ENCODE results near the gene RAD50.

Gene RAD50

DNA sequence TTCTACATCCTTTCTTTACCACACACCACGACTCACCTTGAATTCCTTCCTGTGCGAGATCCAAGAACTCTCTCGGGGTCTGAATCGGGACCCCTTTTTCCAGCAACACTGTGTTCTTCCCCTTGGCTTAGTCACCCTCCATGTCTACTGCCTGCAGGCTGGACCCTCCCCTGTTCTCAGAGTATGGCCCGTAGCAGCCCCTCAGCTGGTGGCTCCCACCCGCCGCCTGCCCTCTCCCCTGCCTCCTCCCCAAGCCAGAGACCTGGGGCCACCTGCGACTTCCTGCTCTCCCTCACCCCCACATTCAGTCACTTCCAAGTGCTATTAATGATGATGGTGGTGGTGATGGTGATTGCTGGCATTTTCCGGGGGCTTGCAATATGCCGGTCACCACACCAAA is 110.5 kb downstream of the RAD50 start:
- WGBS, 2 experiments, result 90 to 94% methylated on average over 9 of the region's 10 CpGs
- no peaks in the 10 kb centered on the region for H3K4me1 ChIP-seq (ENCODE audit: control insufficient read depth, insufficient read depth, low read length)
- no peak overlapping the region for H3K27ac ChIP-seq (ENCODE audit: insufficient read depth, low read depth, low read length, poor library complexity, severe bottlenecking)
- H3K9me3 ChIP-seq (ENCODE audit: control insufficient read depth, low read length), result peaks cover 3% of the 10 kb centered on the region
- H3K36me3 ChIP-seq (ENCODE audit: control insufficient read depth, insufficient read depth, low read length), result no peaks in the 10 kb centered on the region
- no peak overlapping the region for H3K4me3 ChIP-seq (ENCODE audit: insufficient read depth, low read depth, low read length)
- no peaks in the 10 kb centered on the region for H3K27me3 ChIP-seq (ENCODE audit: control insufficient read depth, insufficient read depth, low read length, poor library complexity, severe bottlenecking)

DNA sequence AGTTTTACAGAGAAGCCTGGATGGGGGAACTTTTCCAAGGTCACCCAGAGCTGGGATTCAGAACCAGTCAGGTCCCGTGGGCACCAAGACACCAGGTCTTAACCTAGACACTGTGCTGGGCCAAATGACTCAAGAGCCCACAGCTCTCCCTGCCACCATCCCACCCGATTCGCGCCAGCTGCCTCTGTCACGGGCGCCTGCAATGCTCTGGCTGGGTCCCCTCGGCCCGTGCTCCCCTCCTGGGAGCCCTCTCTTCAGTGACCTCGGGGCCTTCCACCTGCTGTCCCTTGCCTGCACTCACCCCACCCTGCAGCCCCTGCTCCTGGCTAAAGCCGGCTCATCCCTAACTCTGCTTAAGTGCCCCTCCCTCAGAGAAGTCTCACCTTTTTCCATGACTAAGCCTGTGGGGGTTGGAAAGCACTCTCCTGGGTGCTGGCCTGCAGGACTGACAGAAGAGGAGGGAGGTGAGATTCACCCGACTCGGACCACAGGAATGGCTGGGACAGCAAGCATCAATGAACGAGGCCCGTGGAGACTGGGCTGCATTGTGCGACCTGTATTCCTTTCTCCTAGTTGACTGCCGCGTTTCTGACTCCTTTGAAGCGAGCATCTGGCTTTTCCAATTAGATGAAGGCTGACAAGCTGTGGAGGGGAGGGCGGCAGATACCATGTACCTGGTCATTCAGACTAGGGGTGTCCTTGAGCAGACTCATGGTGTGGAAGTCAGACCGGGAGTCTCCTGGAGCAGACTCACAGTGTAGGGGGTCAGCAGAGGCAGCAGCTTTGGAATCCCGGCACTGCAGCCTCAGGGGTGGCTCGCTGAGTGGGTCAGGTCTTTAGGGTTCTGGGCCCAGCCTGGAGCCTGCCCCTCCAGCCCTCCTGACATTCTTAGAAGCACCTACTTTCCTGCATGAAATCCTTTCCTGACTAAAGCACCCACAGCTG is 111.3 kb downstream of the RAD50 start:
- no peaks in the 10 kb centered on the region for H3K4me1 ChIP-seq (ENCODE audit: control insufficient read depth, insufficient read depth, low read length)
- H3K9me3 ChIP-seq (ENCODE audit: control insufficient read depth, low read length), result peaks cover 3% of the 10 kb centered on the region
- H3K36me3 ChIP-seq (ENCODE audit: control insufficient read depth, insufficient read depth, low read length), result no peaks in the 10 kb centered on the region
- H3K4me3 ChIP-seq (ENCODE audit: insufficient read depth, low read depth, low read length), result no peak overlapping the region
- no peak overlapping the region for H3K27ac ChIP-seq (ENCODE audit: insufficient read depth, low read depth, low read length, poor library complexity, severe bottlenecking)
- 83% methylated on average over 22 of the region's 22 CpGs for WGBS, 2 experiments
- no peaks in the 10 kb centered on the region for H3K27me3 ChIP-seq (ENCODE audit: control insufficient read depth, insufficient read depth, low read length, poor library complexity, severe bottlenecking)

DNA sequence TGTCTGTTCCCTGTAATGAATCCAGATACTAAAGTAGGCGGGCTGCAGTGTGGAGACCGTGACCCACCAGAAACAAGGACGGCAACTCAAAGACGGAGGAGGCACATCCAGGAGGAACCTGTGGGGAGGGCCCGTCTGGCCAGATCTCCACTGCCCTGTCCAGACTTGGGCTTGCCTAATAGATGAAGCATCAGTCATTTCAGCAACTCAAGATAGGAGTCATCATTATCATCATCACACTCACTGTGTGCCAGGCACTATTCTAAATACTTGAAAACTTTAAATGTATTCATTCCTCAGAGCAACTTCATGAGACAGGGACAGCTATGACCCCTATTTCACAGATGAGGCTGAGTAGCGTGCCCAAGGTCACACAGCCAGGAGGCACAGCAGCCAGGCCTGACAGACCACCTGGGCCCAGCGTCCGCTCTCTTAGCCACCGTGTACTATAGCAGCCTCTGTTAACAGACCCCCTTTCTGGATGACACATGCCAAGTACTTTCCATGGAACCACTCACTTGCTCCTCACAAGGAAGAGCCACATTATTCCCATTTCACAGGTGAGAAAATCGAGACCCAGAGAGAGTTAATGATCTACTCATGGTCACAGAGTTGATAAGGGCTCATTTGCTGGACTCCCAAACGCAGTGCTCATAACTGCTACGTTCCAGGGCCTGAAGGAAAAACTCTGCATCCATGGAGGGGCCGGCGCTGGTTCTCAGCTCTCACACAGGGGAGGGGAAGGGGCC is 112.1 kb downstream of the RAD50 start:
- Histone ChIP-seq H3K36me3 (ENCODE audit: control insufficient read depth, insufficient read depth, low read length) (no peaks in the 10 kb centered on the region), H3K27me3 (ENCODE audit: control insufficient read depth, insufficient read depth, low read length, poor library complexity, severe bottlenecking) (no peaks in the 10 kb centered on the region), H3K9me3 (ENCODE audit: control insufficient read depth, low read length) (peaks cover 3% of the 10 kb centered on the region), H3K4me3 (ENCODE audit: insufficient read depth, low read depth, low read length) (no peak overlapping the region), H3K27ac (ENCODE audit: insufficient read depth, low read depth, low read length, poor library complexity, severe bottlenecking) (no peak overlapping the region), H3K4me1 (ENCODE audit: control insufficient read depth, insufficient read depth, low read length) (no peaks in the 10 kb centered on the region)
- WGBS, 2 experiments, result 94 to 95% methylated on average over 14 of the region's 14 CpGs

DNA sequence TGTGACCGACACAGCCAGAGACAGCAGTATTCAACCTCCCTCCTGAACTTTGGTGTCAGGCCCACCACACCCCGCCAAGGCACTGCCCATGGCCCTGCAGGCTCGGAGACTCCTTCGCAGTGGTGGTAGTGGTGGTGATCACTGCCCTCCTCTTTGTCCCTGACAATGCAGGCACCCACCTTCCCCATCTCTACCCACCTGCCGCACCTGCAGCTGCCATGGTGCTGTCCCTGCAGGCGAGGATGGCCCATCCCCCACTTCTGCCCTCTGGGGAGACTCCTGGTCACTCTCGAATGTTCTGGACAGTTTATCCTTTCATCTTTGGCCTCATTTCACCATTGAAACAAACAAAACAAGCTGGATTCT is 112.7 kb downstream of the RAD50 start:
- Histone ChIP-seq H3K4me3 (ENCODE audit: insufficient read depth, low read depth, low read length) (no peak overlapping the region), H3K27me3 (ENCODE audit: control insufficient read depth, insufficient read depth, low read length, poor library complexity, severe bottlenecking) (no peaks in the 10 kb centered on the region), H3K4me1 (ENCODE audit: control insufficient read depth, insufficient read depth, low read length) (no peaks in the 10 kb centered on the region), H3K27ac (ENCODE audit: insufficient read depth, low read depth, low read length, poor library complexity, severe bottlenecking) (no peak overlapping the region), H3K36me3 (ENCODE audit: control insufficient read depth, insufficient read depth, low read length) (no peaks in the 10 kb centered on the region), H3K9me3 (ENCODE audit: control insufficient read depth, low read length) (peaks cover 3% of the 10 kb centered on the region)
- 88 to 93% methylated on average over 7 of the region's 7 CpGs for WGBS, 2 experiments

DNA sequence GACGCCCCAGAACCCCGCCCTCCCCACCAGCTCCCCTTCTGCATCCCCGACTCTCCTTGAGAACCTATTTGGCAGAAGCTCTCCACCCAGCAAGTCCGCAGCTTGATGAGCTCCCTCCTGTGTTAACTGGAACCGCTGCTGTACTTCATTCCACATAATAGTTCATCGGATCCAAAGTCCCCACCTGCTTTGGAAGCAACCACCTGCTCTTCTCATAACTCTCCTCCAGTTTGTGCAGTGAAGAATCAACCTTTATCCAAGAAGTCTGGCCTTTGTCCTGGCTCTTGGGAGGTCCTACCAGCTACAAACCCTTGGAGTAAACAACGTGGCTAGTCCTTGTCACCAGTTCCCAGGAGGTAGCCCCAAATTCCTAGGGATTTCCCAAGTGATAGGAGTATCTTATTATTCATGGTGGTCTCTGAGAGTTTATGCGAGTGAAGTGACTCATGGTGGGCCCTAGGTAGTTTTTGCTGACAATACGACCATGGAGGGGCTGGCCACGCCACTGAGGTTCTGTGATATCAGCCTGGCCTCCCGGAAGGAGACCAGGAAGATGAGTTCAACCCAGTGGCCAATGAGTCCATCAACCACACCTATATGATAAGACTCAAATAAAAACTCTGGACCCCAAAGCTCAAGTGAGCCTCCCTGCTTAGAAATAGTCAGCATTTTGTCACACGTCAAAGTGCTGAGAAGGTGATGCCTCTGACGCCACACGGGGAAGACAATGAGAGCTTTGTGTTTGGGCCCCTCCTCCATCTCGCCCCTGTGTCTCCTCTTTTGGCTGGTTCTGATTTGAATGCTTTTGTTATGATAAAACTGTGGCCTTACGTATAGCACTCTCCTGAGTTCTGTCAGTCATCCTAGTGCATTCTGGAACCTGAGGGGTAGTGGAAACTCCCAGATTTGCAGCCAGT is 113.4 kb downstream of the RAD50 start:
- 85 to 87% methylated on average over 16 of the region's 16 CpGs for WGBS, 2 experiments
- peaks cover 3% of the 10 kb centered on the region for H3K9me3 ChIP-seq (ENCODE audit: control insufficient read depth, low read length)
- no peak overlapping the region for H3K4me3 ChIP-seq (ENCODE audit: insufficient read depth, low read depth, low read length)

DNA sequence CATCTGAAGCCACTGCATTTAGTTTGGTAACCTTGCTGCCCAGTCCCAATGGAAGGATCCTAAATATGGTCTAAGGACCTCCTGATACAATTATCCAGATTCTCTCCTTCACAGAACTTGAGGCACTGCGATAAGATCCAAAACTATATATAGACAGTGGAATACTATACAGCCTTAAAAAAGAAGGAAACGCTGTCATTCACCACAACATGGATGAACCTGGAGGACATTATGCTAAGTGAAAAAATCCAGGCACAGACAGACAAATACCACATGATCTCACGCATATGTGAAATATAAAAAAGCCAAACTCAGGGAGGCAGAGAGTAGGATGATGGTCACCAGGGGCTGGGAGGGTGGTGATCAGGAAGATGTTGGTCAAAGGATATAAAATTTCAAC is 114.2 kb downstream of the RAD50 start:
- no peak overlapping the region for H3K27ac ChIP-seq (ENCODE audit: insufficient read depth, low read depth, low read length, poor library complexity, severe bottlenecking)
- H3K4me1 ChIP-seq (ENCODE audit: control insufficient read depth, insufficient read depth, low read length), result no peaks in the 10 kb centered on the region
- no peaks in the 10 kb centered on the region for H3K27me3 ChIP-seq (ENCODE audit: control insufficient read depth, insufficient read depth, low read length, poor library complexity, severe bottlenecking)
- no peaks in the 10 kb centered on the region for H3K36me3 ChIP-seq (ENCODE audit: control insufficient read depth, insufficient read depth, low read length)
- peaks cover 3% of the 10 kb centered on the region for H3K9me3 ChIP-seq (ENCODE audit: control insufficient read depth, low read length)
- no peak overlapping the region for H3K4me3 ChIP-seq (ENCODE audit: insufficient read depth, low read depth, low read length)
- 91 to 93% methylated on average over 3 of the region's 3 CpGs for WGBS, 2 experiments

More for the DNA sequence above, 113.4 kb downstream of the RAD50 start:
- H3K27ac ChIP-seq (ENCODE audit: insufficient read depth, low read depth, low read length, poor library complexity, severe bottlenecking), result no peak overlapping the region
- no peaks in the 10 kb centered on the region for H3K36me3 ChIP-seq (ENCODE audit: control insufficient read depth, insufficient read depth, low read length)
- no peaks in the 10 kb centered on the region for H3K27me3 ChIP-seq (ENCODE audit: control insufficient read depth, insufficient read depth, low read length, poor library complexity, severe bottlenecking)
- H3K4me1 ChIP-seq (ENCODE audit: control insufficient read depth, insufficient read depth, low read length), result no peaks in the 10 kb centered on the region

DNA sequence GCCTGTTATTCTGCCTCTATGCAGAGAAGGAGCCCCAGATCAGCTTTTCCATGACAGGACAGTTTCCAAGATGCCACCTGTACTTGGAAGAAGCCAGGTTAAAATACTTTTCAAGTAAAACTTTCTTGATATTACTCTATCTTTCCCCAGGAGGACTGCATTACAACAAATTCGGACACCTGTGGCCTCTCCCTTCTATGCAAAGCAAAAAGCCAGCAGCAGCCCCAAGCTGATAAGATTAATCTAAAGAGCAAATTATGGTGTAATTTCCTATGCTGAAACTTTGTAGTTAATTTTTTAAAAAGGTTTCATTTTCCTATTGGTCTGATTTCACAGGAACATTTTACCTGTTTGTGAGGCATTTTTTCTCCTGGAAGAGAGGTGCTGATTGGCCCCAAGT is 116.7 kb downstream of the RAD50 start:
- Histone ChIP-seq H3K4me3 (ENCODE audit: insufficient read depth, low read depth, low read length) (no peak overlapping the region), H3K27me3 (ENCODE audit: control insufficient read depth, insufficient read depth, low read length, poor library complexity, severe bottlenecking) (no peaks in the 10 kb centered on the region), H3K27ac (ENCODE audit: insufficient read depth, low read depth, low read length, poor library complexity, severe bottlenecking) (no peak overlapping the region), H3K36me3 (ENCODE audit: control insufficient read depth, insufficient read depth, low read length) (no peaks in the 10 kb centered on the region), H3K9me3 (ENCODE audit: control insufficient read depth, low read length) (peaks cover 3% of the 10 kb centered on the region), H3K4me1 (ENCODE audit: control insufficient read depth, insufficient read depth, low read length) (no peaks in the 10 kb centered on the region)
- WGBS, 2 experiments, result 82 to 100% methylated on average over 1 of the region's 1 CpG

DNA sequence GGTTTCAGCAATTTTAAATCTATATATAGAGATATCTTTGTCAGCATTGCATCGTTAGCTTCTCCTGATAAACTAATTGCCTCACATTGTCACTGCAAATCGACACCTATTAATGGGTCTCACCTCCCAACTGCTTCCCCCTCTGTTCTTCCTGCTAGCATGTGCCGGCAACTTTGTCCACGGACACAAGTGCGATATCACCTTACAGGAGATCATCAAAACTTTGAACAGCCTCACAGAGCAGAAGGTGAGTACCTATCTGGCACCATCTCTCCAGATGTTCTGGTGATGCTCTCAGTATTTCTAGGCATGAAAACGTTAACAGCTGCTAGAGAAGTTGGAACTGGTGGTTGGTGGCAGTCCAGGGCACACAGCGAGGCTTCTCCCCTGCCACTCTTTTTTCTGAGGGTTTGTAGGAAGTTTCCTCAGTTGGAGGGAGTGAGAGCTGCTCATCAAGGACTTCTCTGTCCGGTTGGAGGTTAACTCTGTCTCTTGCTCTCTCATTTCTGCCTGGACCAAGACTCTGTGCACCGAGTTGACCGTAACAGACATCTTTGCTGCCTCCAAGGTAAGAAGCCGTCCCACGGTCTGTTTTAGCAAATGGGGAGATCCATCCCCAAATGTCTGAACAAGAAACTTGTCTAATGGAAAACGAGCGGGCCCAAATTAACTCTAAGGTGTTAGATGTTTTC is 117.3 kb downstream of the RAD50 start, which contains the start of gene IL4:
Gene IL4, plus strand, starts transcription at position 51 of the 692 bp plus-strand sequence. Its CDS starts 62 bp downstream, at position 113.
- Histone ChIP-seq H3K27me3 (ENCODE audit: control insufficient read depth, insufficient read depth, low read length, poor library complexity, severe bottlenecking) (no peaks in the 10 kb centered on the region), H3K4me1 (ENCODE audit: control insufficient read depth, insufficient read depth, low read length) (no peaks in the 10 kb centered on the region), H3K9me3 (ENCODE audit: control insufficient read depth, low read length) (peaks cover 3% of the 10 kb centered on the region), H3K4me3 (ENCODE audit: insufficient read depth, low read depth, low read length) (no peak within 1 kb of the TSS), H3K36me3 (ENCODE audit: control insufficient read depth, insufficient read depth, low read length) (no peaks in the 10 kb centered on the region), H3K27ac (ENCODE audit: insufficient read depth, low read depth, low read length, poor library complexity, severe bottlenecking) (no peak within 1 kb of the TSS)
- 91 to 93% methylated on average over 14 of the region's 14 CpGs for WGBS, 2 experiments

DNA sequence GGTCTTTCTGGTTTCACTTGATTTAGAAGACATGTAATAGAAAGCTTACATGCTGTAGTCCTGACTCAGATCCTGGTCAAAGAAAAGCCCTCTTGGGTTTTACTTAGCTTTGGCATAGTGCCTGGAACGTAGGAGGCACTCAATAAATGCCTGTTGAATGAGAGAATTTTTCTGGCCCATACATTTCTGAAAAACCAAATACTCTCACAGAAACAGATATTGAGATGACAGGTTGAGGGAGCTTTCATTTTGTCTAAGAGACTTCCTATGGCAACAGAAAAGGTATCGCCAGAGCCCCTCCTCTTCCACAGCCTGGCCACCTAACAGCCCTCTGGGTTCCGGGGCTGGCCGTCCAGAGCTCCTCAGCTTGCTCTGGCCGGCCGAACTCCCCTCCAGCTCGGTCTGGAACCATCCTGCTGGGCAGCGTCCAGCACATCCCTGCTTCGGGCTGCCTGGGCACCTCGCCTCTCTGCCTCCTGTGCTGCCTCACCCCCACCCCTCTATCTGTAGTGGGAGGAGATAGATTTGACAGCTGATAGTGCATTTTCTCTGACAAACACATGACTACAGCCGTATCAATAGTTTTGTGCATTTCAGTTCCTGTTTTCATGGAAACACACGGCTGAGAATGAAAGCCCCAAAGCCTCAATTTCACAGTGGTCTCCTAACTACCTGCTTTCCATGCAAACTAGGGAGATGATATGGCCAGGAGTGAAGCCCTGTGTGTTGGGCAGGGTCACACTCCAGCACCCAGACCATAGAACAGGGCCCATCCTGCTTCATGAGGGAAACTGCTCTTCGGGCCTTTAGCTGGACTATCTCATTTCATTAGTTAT is 118.1 kb downstream of the RAD50 start:
- Histone ChIP-seq H3K27me3 (ENCODE audit: control insufficient read depth, insufficient read depth, low read length, poor library complexity, severe bottlenecking) (no peaks in the 10 kb centered on the region), H3K9me3 (ENCODE audit: control insufficient read depth, low read length) (peaks cover 3% of the 10 kb centered on the region), H3K36me3 (ENCODE audit: control insufficient read depth, insufficient read depth, low read length) (no peaks in the 10 kb centered on the region), H3K4me3 (ENCODE audit: insufficient read depth, low read depth, low read length) (no peak overlapping the region), H3K4me1 (ENCODE audit: control insufficient read depth, insufficient read depth, low read length) (no peaks in the 10 kb centered on the region), H3K27ac (ENCODE audit: insufficient read depth, low read depth, low read length, poor library complexity, severe bottlenecking) (no peak overlapping the region)
- WGBS, 2 experiments, result 91% methylated on average over 13 of the region's 13 CpGs

All from ectodermal cell (in vitro differentiated cells).